ENCODE results near the gene P4HA1.
A peak's percentile ranks its signal among the peaks of the same experiment; 100 is the strongest.

Gene P4HA1

GRCh38 chr10:73092830-73093229, 3.8 kb downstream of the P4HA1 start:
- no peak overlapping the region for H3K27ac ChIP-seq
- TF ChIP-seq CTCF (IDR thresholded peaks at IDR 0.05) = no peak
- TF ChIP-seq ZFX (IDR thresholded peaks at IDR 0.05; ENCODE audit: borderline replicate concordance) = no peak

GRCh38 chr10:73088304-73088703, 8.4 kb downstream of the P4HA1 start:
- no peak overlapping the region for H3K27ac ChIP-seq
- TF ChIP-seq ZFX (IDR thresholded peaks at IDR 0.05; ENCODE audit: borderline replicate concordance) = no peak
- no peak for TF ChIP-seq CTCF (IDR thresholded peaks at IDR 0.05)

GRCh38 chr10:73086816-73087215, 9.8 kb downstream of the P4HA1 start:
- peak overlapping the region; percentile 56 for H3K27ac ChIP-seq
- TF ChIP-seq ZFX (IDR thresholded peaks at IDR 0.05; ENCODE audit: borderline replicate concordance) (no peak), CTCF (IDR thresholded peaks at IDR 0.05) (no peak)

GRCh38 chr10:73084209-73084608, 12.5 kb downstream of the P4HA1 start:
- no peak overlapping the region for H3K27ac ChIP-seq
- TF ChIP-seq ZFX (IDR thresholded peaks at IDR 0.05; ENCODE audit: borderline replicate concordance) (no peak), CTCF (IDR thresholded peaks at IDR 0.05) (no peak)

GRCh38 chr10:73083221-73083620, 13.4 kb downstream of the P4HA1 start:
- no peak overlapping the region for H3K27ac ChIP-seq
- no peak for TF ChIP-seq CTCF (IDR thresholded peaks at IDR 0.05)

GRCh38 chr10:73079779-73080541, 16.7 kb downstream of the P4HA1 start:
- TF ChIP-seq CTCF (IDR thresholded peaks at IDR 0.05) (no peak), ZFX (IDR thresholded peaks at IDR 0.05; ENCODE audit: borderline replicate concordance) (no peak)
- H3K27ac ChIP-seq = no peak overlapping the region

- H3K27ac ChIP-seq = peak overlapping the region; percentile 2; the same call in 1 of the 2 replicates
- no peak for TF ChIP-seq CTCF (IDR thresholded peaks at IDR 0.05)
Observed at GRCh38 chr10:73076360-73077183, 20.1 kb downstream of the P4HA1 start.

Data from 22Rv1 (cell line).